Germinal center (tissue), 1 donor: ENCODE data around the gene WTAP.
"Not testable (repeated sequence)": the region's sequence is repeated elsewhere in the genome, so short reads cannot be mapped to it uniquely, and the experiment has no call there.

ENCODE experiments used
- DNase-seq: peaks from one replicate; pipeline ENCODE4 v3.0.0; 2012; ENCODE audit warnings: mixed read lengths, low spot score

The WTAP gene

DNA sequence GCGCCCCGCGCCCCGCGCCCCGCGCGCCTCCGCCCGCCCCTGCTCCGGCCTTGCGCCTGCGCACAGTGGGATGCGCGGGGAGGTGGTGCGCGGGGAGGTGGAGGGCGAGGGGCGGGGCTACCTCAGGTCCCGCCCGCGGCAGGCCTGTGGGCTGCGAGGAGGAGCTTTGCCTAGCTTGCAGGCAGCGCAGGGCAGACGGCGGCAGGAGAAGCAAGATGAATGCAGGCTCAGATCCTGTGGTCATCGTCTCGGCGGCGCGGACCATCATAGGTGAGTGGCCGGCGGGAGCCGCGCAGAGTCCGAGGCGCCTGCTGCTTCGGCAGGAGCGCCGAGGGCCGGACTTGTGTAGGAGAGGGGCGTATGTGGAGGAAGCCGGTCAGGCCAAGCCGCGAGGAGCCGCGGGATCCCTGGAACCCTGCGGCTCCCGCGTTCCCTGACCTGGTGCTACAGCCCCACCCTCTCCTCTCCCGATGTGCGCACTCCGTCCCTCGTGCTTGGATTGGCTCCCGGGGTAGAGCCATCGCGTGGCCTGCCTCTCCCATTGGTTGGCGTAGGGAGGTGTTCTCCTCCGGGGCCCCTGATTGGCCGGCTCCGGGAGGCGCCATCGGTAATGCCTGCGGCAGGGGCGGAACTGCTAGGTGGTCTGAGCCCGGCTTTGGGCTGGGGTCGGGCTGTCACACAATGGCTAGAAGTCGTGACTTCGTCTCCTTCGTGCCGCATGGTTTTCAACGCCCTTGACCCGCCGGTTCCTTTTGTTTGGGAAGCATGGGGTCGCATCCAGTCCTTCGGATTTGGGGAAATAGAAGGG is 34.8 kb downstream of the WTAP start, which contains the start of gene ACAT2:
Gene ACAT2 (plus strand): TSS at position 173 of the 808 bp plus-strand sequence. CDS start 43 bp downstream, at position 216.
- peak; percentile 99 for DNase-seq

DNA sequence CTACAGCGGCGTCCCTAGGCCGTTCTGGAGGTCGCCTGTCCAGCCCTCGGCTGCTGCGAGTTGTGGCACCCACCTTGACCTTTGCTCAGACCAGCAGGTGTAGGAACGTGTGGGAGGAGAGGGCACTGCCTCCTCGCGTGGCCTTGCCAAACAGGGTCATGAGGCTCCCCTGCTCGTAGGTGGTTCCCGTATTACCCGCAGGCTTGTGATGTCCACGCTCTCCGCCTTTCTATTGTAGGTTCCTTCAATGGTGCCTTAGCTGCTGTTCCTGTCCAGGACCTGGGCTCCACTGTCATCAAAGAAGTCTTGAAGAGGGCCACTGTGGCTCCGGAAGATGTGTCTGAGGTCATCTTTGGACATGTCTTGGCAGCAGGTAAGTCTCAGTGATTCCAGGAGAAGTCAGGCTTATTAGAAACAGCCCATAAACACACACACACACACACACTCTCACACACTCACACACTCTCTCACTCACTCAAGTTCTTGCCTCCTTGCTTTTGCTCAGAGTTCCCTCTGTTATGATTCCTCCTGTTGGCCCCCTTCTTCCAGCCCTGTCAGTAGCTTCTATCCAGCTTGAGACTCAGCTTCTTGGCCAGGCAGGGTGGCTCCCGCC is 35.5 kb downstream of the WTAP start:
- peak; percentile 21 for DNase-seq

GRCh38 chr6:159766906-159767305 is 39.6 kb downstream of the WTAP start:
- DNase-seq: no peak

DNA sequence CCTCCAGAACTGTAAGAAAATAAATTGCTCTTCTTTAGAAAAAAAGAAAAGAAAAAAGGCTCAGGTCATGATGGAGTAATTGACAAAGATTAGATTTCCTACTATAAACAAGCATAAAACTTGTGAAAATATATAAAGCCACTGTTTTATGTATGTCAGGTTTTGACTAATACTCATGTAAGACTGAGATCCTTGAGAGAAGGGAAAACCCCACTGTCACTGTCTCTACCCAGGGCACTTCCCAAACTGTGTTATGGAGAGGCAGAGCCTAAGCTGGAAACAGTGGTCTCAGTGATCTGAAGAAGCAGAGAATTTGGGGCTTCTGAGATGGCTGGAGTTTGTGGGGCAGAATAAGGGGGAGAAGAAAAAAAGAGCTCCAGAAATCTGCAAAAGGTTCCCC is 42.2 kb downstream of the WTAP start:
- DNase-seq: no peak

DNA sequence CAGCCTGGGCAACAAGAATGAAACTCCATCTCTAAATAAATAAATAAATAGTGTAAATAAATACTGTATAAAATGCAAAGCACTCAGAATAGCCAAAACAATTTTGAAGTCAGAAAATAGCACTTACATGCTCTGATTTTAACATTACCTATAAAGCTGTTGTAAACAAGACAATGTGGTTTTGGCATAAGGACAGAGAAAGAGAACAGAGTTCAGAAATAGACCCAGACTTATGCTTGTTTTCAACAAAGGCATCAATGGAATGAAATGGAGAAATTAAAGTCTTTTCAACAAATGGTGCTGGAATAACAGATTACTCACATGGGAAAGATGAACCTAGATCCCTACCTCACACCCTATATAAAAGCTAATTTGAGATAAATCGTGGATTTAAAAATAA is 44.9 kb downstream of the WTAP start:
- DNase-seq: no peak

GRCh38 chr6:159777240-159777904 is 50.1 kb downstream of the WTAP start:
- DNase-seq: no peak

- DNase-seq: no peak
Measured at GRCh38 chr6:159778131-159778530, 50.8 kb downstream of the WTAP start.

- DNase-seq: no peak
Measured at GRCh38 chr6:159778542-159779103, 51.3 kb downstream of the WTAP start.

DNA sequence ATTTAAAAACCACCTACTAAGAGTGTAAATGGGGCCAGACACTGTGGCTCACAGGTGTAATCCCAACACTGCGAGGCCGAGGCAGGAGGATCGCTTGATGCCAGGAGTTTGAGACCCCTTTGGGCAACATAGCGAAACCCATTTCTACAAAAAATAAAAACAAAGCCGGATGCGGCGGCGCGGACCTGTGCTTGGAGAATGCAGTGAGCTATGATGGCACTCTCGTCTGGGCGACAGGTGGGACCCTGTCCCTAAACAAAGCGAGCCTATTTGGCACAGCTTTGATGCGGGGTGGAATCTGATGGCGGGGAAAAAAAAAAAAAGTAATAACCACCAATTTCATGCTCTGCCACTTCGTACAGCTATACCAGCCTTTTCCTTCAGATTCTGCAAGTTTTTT is 61.0 kb downstream of the WTAP start:
- DNase-seq: no peak

DNA sequence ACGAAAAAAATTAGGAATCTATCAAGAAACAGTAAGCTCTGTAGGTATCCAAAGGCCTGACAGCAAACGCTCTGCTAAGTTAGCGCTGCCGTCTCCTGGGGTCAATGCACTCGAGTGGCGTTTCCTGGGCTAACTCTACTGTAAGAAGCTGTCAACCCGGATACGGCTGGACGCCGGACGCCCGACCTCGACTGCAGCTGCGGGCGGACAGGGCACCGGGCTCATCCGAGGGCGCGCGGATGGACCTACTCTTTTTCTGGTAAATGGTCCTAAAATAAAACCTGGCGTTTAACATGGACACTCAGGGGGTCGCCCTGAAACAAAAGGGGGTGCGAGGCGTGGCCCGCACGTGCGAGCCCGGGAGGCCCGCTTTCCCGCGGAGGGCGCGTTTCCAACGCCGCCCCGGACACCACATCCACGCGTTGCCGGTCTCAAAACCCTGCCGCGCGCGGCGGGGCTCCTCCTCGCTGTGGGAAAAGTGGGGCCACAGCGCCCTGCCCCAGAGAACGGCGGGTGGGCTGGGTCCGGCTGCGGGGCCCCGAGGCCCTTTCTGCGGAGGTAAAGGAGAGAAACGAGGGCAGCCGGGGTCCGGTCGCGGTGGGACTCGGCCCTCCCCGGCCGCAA is 61.6 kb downstream of the WTAP start:
- peak; percentile 27 for DNase-seq

GRCh38 chr6:159789377-159790148 is 62.3 kb downstream of the WTAP start, which contains the start of gene TCP1:
TSS of gene TCP1 (minus strand) at chr6:159789602. CDS start at chr6:159789468, 134 bp downstream.
- peak; percentile 94 for DNase-seq

- DNase-seq: peak; percentile 96
Measured at GRCh38 chr6:159790149-159790955, 63.0 kb downstream of the WTAP start, which contains the start of gene MRPL18. TSS of gene MRPL18 (plus strand) at chr6:159790467. CDS start at chr6:159790588, 121 bp downstream.

DNA sequence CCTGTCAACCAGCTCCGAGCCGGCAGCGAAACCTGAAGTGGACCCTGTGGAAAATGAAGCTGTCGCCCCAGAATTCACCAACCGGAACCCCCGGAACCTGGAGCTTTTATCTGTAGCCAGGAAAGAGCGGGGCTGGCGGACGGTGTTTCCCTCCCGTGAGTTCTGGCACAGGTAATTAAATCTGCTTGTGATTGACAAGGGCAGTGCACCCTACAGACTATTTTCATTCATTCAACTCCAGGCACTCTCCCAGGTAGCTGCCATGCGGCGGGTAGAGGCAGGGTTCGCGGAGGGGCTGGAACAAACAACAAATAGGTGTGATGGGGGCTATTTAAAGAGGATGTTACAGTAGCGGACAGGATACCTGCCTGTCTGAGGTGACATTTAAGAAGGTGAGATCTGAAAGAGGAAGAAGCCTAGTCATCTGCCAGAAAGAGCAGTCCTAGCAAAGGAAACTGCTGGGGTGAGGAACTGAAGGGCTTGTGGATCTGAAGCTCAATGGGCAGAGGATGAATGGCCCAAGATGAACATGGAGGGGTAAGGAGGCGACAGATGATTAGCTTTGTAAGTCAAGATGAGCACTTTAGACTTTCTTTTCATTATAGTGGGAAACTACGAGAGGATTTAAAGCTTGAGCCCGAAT is 63.8 kb downstream of the WTAP start:
- DNase-seq: peak; percentile 38

DNA sequence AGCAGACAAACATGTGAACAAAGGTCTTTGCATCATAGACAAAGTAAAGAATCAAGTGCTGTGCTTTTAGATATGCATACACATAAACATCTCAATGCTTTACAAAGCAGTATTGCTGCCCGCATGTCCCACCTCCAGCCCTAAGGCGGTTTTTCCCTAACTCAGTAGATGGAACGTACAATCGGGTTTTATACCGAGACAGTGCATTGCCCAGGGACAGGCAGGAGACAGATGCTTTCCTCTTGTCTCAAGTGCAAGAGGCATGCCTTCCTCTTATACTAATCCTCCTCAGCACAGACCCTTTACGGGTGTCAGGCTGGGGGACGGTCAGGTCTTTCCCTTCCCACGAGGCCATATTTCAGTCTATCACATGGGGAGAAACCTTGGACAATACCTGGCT is 67.7 kb downstream of the WTAP start:
- DNase-seq: not testable (repeated sequence)

- DNase-seq: no peak
Measured at GRCh38 chr6:159797554-159797953, 70.2 kb downstream of the WTAP start.

DNA sequence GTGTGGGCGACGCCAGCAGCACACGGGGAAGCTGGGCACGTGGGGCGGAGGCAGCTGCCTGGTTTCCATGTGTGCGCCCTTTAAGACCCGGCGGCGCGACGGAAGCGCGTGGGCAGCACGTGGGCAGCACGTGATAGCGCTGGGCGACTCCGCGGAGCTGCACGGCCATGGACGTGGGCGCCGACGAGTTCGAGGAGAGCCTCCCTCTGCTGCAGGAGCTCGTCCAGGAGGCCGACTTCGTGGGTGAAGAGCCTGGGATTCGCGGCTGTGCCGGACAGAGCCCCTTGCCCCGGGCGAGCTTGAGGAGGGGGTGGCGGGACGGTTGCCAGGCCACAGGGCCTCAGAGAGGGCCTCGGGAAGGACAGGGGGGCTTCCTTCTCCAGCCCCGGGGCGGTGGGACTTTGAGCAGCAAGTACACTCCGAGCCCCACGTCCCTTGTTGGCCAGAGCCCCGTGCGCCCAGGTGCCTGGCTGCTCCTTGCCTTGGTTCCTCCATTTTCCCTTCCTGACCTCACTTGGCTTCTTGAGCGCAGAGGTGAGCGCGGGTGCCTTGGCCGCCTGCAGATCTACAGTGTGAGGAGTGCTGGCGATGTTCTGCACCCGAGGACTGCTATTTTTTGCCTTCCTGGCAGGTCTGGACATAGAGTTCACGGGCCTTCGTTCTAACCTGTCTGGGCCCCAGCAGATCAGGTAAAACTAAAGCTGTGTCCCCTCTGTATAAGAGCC is 73.0 kb downstream of the WTAP start, which contains the start of gene PNLDC1:
Gene PNLDC1 (plus strand): TSS at position 136 of the 725 bp plus-strand sequence. CDS start 32 bp downstream, at position 168.
- DNase-seq: no peak

- DNase-seq: no peak
Measured at GRCh38 chr6:159801935-159802334, 74.6 kb downstream of the WTAP start.

GRCh38 chr6:159804504-159804903 is 77.2 kb downstream of the WTAP start:
- no peak for DNase-seq
